ENCODE measurements around the gene ESRRB. TPM values are rescaled to one million over a fixed set of nuclear protein-coding genes. Genes with fewer than 3 reads are reported as not detected.

Gene ESRRB
- total RNA-seq, 1 donor = not detected

DNA sequence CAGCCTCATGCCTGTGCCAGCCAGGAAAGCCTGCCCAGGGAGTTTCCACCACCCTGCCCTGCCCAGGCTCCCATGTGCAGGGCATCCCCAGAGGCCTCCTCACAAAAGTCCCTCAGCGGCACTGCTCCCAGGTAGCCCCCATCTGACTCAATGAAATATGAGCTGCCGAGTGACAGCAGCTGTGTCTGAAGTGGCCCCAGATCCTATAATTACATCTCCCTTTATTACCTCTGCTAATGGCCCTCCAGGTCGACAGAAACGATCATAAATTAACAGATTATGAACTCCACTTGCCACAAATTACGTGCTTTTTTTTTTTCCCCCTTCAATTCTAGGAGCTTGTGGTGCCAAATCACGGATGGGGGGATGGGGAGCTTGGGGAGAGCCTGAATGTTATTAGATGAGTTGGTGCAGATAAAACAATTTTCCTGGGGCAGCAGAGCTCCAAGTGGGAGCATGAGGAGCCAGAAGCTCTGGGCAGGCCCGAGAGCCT lies 110.4 kb downstream of the ESRRB start:
- TF ChIP-seq, protein P1, sequence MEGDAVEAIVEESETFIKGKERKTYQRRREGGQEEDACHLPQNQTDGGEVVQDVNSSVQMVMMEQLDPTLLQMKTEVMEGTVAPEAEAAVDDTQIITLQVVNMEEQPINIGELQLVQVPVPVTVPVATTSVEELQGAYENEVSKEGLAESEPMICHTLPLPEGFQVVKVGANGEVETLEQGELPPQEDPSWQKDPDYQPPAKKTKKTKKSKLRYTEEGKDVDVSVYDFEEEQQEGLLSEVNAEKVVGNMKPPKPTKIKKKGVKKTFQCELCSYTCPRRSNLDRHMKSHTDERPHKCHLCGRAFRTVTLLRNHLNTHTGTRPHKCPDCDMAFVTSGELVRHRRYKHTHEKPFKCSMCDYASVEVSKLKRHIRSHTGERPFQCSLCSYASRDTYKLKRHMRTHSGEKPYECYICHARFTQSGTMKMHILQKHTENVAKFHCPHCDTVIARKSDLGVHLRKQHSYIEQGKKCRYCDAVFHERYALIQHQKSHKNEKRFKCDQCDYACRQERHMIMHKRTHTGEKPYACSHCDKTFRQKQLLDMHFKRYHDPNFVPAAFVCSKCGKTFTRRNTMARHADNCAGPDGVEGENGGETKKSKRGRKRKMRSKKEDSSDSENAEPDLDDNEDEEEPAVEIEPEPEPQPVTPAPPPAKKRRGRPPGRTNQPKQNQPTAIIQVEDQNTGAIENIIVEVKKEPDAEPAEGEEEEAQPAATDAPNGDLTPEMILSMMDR (IDR thresholded peaks at IDR 0.05; ENCODE audit: insufficient read depth, low read length) = no peak
- H3K4me3 ChIP-seq (ENCODE audit: low read depth, low read length) = no peak overlapping the region
- DNase-seq (ENCODE audit: low read depth) = no peak

- TF ChIP-seq, protein P1 (IDR thresholded peaks at IDR 0.05; ENCODE audit: insufficient read depth, low read length) = no peak
- no peak overlapping the region for H3K4me3 ChIP-seq (ENCODE audit: low read depth, low read length)
- DNase-seq (ENCODE audit: low read depth) = no peak
These were observed 112.6 kb downstream of the ESRRB start for GRCh38 chr14:76488551-76488950.

DNA sequence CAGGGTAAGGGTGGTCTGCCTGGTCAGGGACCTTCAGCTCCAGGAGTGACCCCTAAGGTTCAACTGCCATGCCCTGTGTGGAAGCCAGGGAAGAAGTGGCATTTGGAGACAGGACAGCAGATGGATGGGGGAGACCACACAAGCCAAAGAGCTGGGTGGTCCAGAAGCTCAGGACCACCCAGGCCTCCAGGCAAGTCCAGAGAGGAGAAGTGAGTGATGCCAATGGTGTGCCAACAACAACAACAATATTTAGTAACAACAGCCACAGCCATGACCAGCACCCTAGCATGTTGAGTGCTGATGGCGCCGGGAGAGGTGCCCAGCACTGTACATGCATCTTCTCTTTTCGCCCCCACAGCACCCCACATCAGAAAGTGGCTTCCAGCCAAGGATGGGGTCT lies 113.7 kb downstream of the ESRRB start:
- H3K4me3 ChIP-seq (ENCODE audit: low read depth, low read length) = no peak overlapping the region
- TF ChIP-seq, protein P1 (IDR thresholded peaks at IDR 0.05; ENCODE audit: insufficient read depth, low read length) = no peak
- DNase-seq (ENCODE audit: low read depth) = no peak

GRCh38 chr14:76490111-76490510 lies 114.2 kb downstream of the ESRRB start:
- H3K4me3 ChIP-seq (ENCODE audit: low read depth, low read length) = no peak overlapping the region
- no peak for DNase-seq (ENCODE audit: low read depth)
- TF ChIP-seq, protein P1 (IDR thresholded peaks at IDR 0.05; ENCODE audit: insufficient read depth, low read length) = no peak

GRCh38 chr14:76490735-76491134 lies 114.8 kb downstream of the ESRRB start:
- TF ChIP-seq, protein P1 (IDR thresholded peaks at IDR 0.05; ENCODE audit: insufficient read depth, low read length) = no peak
- H3K4me3 ChIP-seq (ENCODE audit: low read depth, low read length) = no peak overlapping the region
- no peak for DNase-seq (ENCODE audit: low read depth)

- no peak overlapping the region for H3K4me3 ChIP-seq (ENCODE audit: low read depth, low read length)
- DNase-seq (ENCODE audit: low read depth) = no peak
- TF ChIP-seq, protein P1 (IDR thresholded peaks at IDR 0.05; ENCODE audit: insufficient read depth, low read length) = no peak
These were observed 115.4 kb downstream of the ESRRB start for GRCh38 chr14:76491172-76491930.

Data from fibroblast of the aortic adventitia (primary cell).